ENCODE measurements around the gene ZDHHC12.

- TF ChIP-seq CTCF (IDR thresholded peaks at IDR 0.05) (no peak), ZFX (IDR thresholded peaks at IDR 0.05; ENCODE audit: borderline replicate concordance) (no peak)
These were observed 18.5 kb upstream of the ZDHHC12 start for GRCh38 chr9:128742401-128742800.

Measured in 22Rv1 (cell line).